Measurements from ENCODE around the gene TAAR2.
A peak's percentile ranks its signal among the peaks of the same experiment; 100 is the strongest.

Gene TAAR2

GRCh38 chr6:132624175-132624574, at the start of gene TAAR2:
Gene TAAR2, minus strand, starts transcription at chr6:132624275. Its CDS starts 0 bp downstream, at chr6:132624275.
- no peak for DNase-seq (ENCODE audit: extremely low read depth, low read depth)
- no peak for TF ChIP-seq CTCF (IDR thresholded peaks at IDR 0.05; ENCODE audit: low read depth, low read length)

GRCh38 chr6:132673376-132674094, 49.5 kb upstream of the TAAR2 start:
- no peak for TF ChIP-seq CTCF (IDR thresholded peaks at IDR 0.05; ENCODE audit: low read depth, low read length)
- DNase-seq (ENCODE audit: extremely low read depth, low read depth): no peak

GRCh38 chr6:132671295-132671694, 47.2 kb upstream of the TAAR2 start:
- TF ChIP-seq CTCF (IDR thresholded peaks at IDR 0.05; ENCODE audit: low read depth, low read length): no peak
- no peak for DNase-seq (ENCODE audit: extremely low read depth, low read depth)

GRCh38 chr6:132669690-132670291, 45.7 kb upstream of the TAAR2 start:
- peak; percentile 40 for TF ChIP-seq CTCF (IDR thresholded peaks at IDR 0.05; ENCODE audit: low read depth, low read length)

GRCh38 chr6:132666118-132666517, 42.0 kb upstream of the TAAR2 start:
- no peak for TF ChIP-seq CTCF (IDR thresholded peaks at IDR 0.05; ENCODE audit: low read depth, low read length)
- DNase-seq (ENCODE audit: extremely low read depth, low read depth): no peak

More at GRCh38 chr6:132669690-132670291, 45.7 kb upstream of the TAAR2 start:
- peak; percentile 7 for DNase-seq (ENCODE audit: extremely low read depth, low read depth)

GRCh38 chr6:132664309-132665034, 40.4 kb upstream of the TAAR2 start:
- no peak for DNase-seq (ENCODE audit: extremely low read depth, low read depth)
- no peak for TF ChIP-seq CTCF (IDR thresholded peaks at IDR 0.05; ENCODE audit: low read depth, low read length)

- no peak for DNase-seq (ENCODE audit: extremely low read depth, low read depth)
- TF ChIP-seq CTCF (IDR thresholded peaks at IDR 0.05; ENCODE audit: low read depth, low read length): no peak
Measured at GRCh38 chr6:132663661-132664060, 39.6 kb upstream of the TAAR2 start.
